ENCODE results near the gene C2orf78. TPM values are rescaled to one million over a fixed set of nuclear protein-coding genes. Genes with fewer than 3 reads are reported as not detected.

The C2orf78 gene
- total RNA-seq, 1 experiment from 2014 or later, result not detected

DNA sequence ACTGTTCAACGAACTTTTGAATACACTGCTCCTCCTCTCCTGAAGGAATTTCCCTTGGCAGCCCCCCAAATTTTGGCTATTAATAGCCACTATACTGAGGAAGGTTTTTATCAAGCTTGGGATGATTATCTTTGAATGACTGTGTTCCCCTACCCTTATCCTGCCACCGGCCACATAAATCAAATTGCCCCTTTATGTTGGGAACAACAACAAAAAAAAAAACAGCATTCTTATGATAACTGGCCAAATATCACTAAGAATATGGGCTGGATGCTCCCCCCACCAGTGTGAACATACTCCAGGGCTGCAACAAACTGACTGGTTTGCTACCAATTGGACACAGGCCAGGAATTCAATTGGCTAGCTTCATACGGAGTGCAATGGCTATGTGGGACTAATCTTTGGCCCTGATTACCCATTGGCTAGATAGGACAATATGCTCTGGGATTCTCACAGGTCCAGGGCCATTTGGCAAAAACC, 24.7 kb upstream of the C2orf78 start:
- ChIA-PET POLR2A (no interaction called here), CTCF (no interaction called here)
- Histone ChIP-seq H3K36me3 (ENCODE audit: control insufficient read depth, insufficient read depth, low read length) (peaks cover 4% of the 10 kb centered on the region; the same call in 1 of the 2 replicates), H3K27me3 (ENCODE audit: control insufficient read depth, insufficient read depth, low read length) (no peaks in the 10 kb centered on the region), H3K4me1 (ENCODE audit: control insufficient read depth, insufficient read depth, low read length) (no peaks in the 10 kb centered on the region), H3K9me3 (ENCODE audit: control insufficient read depth, insufficient read depth, low read depth, low read length) (no peaks in the 10 kb centered on the region), H3K27ac (ENCODE audit: low read length) (no peak overlapping the region), H3K4me3 (ENCODE audit: low read depth in 2 of 2, low read length in 2 of 2) (no peak overlapping the region)
- intact Hi-C loops (cut with micrococcal nuclease; ENCODE audit: unreplicated experiment), result no loop called here
- in situ Hi-C loops (cut with HindIII; ENCODE audit: low pct_unique_long_range_greater_than_20kb, low sequenced_read_pairs), result no loop called here
- no peak for TF ChIP-seq TCF7L2 (IDR thresholded peaks at IDR 0.05; ENCODE audit: low read depth, low read length)
- no peak for TF ChIP-seq POLR2AphosphoS5 (IDR thresholded peaks at IDR 0.05; ENCODE audit: low read depth, low read length)
- no peak for TF ChIP-seq REST (IDR thresholded peaks at IDR 0.05; ENCODE audit: insufficient read depth in 1 of 2, low read depth in 2 of 2, low read length in 1 of 2)
- TF ChIP-seq SIN3A (IDR thresholded peaks at IDR 0.05; ENCODE audit: borderline replicate concordance, insufficient read depth, low read depth, low read length), result no peak
- TF ChIP-seq, protein P1, sequence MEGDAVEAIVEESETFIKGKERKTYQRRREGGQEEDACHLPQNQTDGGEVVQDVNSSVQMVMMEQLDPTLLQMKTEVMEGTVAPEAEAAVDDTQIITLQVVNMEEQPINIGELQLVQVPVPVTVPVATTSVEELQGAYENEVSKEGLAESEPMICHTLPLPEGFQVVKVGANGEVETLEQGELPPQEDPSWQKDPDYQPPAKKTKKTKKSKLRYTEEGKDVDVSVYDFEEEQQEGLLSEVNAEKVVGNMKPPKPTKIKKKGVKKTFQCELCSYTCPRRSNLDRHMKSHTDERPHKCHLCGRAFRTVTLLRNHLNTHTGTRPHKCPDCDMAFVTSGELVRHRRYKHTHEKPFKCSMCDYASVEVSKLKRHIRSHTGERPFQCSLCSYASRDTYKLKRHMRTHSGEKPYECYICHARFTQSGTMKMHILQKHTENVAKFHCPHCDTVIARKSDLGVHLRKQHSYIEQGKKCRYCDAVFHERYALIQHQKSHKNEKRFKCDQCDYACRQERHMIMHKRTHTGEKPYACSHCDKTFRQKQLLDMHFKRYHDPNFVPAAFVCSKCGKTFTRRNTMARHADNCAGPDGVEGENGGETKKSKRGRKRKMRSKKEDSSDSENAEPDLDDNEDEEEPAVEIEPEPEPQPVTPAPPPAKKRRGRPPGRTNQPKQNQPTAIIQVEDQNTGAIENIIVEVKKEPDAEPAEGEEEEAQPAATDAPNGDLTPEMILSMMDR (IDR thresholded peaks at IDR 0.05), result no peak
- no TSS peak for BruUV-seq (replicated peaks)
- DNase-seq (ENCODE audit: low read depth, low spot score) (no peak), ATAC-seq (no peak)

- Histone ChIP-seq H3K4me1 (ENCODE audit: control insufficient read depth, insufficient read depth, low read length) (no peaks in the 10 kb centered on the region), H3K9me3 (ENCODE audit: control insufficient read depth, insufficient read depth, low read depth, low read length) (no peaks in the 10 kb centered on the region), H3K27ac (ENCODE audit: low read length) (no peak overlapping the region), H3K4me3 (ENCODE audit: low read depth in 2 of 2, low read length in 2 of 2) (no peak overlapping the region), H3K27me3 (ENCODE audit: control insufficient read depth, insufficient read depth, low read length) (no peaks in the 10 kb centered on the region), H3K36me3 (ENCODE audit: control insufficient read depth, insufficient read depth, low read length) (peaks cover 4% of the 10 kb centered on the region; the same call in 1 of the 2 replicates)
- POLR2A ChIA-PET, result no interaction called here
- no peak for ATAC-seq
- TF ChIP-seq POLR2AphosphoS5 (IDR thresholded peaks at IDR 0.05; ENCODE audit: low read depth, low read length) (no peak), SIN3A (IDR thresholded peaks at IDR 0.05; ENCODE audit: borderline replicate concordance, insufficient read depth, low read depth, low read length) (no peak), TCF7L2 (IDR thresholded peaks at IDR 0.05; ENCODE audit: low read depth, low read length) (no peak), REST (IDR thresholded peaks at IDR 0.05; ENCODE audit: insufficient read depth in 1 of 2, low read depth in 2 of 2, low read length in 1 of 2) (no peak)
- TF ChIP-seq, protein P1 (IDR thresholded peaks at IDR 0.05), result no peak
- CTCF ChIA-PET, result no interaction called here
- no TSS peak for BruUV-seq (replicated peaks)
- in situ Hi-C loops (cut with HindIII; ENCODE audit: low pct_unique_long_range_greater_than_20kb, low sequenced_read_pairs), result no loop called here
- intact Hi-C loops (cut with micrococcal nuclease; ENCODE audit: unreplicated experiment), result no loop called here
- no peak for DNase-seq (ENCODE audit: low read depth, low spot score)
These were observed 24.1 kb upstream of the C2orf78 start for GRCh38 chr2:73759904-73760303.
